ENCODE measurements around the gene BAG3.
"Not testable (repeated sequence)": the region's sequence is repeated elsewhere in the genome, so short reads cannot be mapped to it uniquely, and the experiment has no call there.

BAG3 gene

DNA sequence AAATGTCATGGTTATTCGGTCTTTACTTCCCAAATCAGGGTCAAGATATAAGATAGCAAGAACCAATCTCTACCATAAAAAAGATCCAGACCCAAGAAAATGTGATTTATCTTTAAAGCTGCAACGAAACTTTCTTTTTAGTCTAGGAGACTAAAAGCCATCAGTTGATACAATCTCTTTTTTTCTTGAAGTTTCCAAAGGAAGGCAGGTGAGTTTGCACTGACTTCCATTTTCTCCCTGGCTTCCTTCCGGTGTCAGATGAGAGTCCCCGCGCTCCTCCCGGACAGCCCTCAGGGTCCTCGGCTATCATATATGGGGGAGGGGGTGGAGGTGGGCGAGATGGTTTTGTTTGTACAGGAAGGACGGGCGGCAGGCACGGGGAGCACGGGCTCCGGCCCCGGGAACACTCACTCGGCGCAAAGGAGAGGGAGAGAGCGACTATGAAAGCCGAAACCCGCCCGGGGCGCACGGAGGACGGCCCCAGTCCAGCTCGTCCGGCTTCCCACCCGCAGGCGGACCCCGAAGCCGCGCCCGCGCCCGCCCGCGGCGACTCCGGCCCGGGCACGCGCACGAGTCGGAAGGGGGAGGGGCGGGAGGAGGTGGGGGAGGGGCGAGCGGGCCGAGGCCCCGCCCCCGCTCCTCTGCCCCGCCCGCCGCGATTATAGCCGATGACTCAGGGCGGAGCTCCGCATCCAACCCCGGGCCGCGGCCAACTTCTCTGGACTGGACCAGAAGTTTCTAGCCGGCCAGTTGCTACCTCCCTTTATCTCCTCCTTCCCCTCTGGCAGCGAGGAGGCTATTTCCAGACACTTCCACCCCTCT is at the start of gene BAG3:
TSS of gene BAG3 (plus strand) at position 689 of the 822 bp plus-strand sequence. CDS start 296 bp downstream, outside the sequence.
- DNase-seq (ENCODE audit: low spot score) = peak; percentile 90

DNA sequence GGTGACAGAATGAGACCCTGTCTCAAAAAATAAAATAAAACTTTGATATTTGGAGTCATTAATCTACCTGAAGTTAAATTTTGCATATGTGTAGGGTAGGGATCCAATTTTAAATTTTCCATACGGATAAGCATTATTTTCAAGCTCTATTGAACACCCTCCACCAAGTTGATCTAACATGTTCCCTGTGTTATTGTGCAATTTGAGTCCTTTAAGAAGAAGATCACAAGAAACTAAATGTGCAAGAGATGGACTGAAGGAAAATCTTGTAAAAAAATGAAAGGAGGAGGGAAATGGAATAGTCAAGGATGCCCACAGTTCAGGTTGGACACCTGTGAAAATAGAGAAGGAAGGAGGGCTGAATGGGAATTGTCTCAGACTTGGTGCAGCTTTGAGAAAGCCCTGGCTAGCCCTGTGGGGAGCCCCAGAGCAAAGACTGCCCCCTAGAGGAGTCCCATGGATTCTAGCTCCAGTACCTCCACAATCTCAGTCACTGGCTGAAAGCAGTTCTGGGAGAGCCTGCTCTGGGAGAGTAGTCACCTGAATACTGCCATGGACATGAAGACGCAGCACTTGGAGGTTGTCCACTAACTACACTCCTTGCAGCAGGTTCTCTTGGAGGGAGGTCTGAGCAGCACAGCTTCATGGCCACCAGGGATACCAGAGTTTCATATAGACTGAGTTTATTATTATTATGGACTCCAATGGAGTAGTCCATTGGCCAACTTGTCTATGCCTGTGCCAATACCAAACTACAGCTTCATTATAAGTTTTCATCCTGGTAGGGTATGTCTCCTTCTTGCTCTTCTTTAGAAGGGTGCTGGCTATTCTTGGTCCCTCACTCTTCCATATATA is 48.7 kb upstream of the BAG3 start:
- peak; percentile 48 for DNase-seq (ENCODE audit: low spot score)

DNA sequence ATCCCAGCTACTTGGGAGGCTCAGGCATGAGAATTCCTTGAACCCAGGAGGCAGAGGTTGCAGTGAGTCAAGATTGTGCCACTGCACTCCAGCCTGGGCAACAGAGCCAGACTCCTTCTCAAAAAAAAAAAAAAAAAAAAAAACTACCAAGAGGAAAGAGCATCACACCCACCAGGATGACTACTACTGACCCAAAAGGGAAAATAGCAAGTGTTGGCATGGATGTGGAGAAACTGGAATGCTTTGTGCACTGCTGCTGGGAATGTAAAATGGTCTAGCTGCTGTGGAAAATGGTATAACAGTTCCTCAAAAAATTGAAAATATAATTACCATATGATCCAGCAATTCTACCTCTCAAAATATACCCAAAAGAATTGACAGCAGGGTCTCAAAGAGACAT is 46.7 kb upstream of the BAG3 start:
- no peak for DNase-seq (ENCODE audit: low spot score)

DNA sequence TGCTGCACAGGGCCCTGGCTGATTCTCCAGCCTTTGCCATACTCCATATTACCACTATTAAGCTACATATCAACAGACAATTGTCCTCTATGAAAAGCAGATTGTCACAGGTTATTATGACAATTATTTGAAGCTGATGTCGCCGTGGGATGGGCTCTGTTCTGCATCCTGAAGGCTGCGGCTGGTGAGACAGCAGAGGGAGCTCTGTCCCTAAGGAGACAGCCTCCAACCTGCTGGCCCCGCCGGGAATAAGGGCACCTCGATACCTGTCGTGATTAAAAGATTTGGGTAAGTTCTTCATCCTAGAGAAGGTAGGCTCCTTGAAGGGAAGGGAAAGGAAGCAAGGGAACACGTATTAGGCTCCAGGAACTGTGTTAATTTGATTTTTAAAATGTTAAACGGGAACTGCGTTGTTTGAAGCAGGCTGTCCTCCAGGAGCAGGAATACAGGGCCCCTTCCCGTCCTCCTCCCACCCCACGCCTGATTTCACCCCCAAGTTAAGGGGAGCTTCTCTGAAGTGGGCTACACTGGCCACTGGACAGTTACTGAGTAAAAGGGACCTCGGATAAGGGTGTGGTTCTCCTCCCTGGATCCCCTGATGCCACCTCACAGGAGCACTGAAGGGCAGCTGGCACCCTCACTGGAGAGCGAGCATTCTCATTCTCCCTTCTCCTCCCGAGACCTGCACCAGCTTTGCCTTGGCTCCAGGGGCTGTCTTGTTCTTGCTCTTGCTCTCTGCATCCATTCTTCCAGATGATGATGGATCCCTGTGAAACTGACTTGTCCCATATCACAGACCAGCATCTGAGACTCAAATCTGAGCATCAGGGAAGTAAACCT is 42.6 kb upstream of the BAG3 start:
- DNase-seq (ENCODE audit: low spot score) = peak; percentile 70

DNA sequence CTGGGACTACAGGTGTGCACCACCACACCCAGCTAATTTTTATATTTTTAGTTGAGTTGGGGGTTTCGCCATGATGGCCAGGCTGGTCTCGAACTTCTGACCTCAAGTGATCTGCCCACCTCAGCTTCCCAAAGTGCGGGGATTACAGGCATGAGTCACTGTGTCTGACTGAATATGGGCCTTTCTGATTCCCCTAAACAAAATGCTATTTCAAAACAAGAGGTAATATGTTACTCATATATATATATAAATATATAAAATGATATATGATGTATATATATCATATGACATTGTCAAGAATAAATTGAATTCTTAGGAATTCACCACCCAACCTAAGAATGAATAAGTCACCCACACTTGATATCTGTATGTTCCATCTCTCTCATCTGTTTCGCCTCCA is 41.7 kb upstream of the BAG3 start:
- DNase-seq (ENCODE audit: low spot score) = no peak

DNA sequence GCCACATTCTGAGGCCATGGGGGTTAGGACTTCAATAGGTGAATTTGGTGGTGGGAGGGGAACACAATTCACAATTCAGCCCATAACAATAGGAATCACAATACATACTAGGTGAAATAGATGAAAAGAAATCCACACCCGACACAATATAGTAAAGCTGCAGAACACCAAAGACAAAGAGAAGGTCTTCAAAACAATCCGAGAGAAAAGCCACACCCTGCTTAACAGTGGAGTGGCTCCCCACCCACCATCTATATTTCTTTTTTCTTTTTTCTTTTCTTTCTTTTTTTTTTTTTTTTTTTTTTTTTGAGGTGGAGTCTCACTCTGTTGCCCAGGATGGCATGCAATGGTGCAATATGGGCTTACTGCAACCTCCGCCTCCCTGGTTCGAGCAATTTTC is 39.7 kb upstream of the BAG3 start:
- no peak for DNase-seq (ENCODE audit: low spot score)

DNA sequence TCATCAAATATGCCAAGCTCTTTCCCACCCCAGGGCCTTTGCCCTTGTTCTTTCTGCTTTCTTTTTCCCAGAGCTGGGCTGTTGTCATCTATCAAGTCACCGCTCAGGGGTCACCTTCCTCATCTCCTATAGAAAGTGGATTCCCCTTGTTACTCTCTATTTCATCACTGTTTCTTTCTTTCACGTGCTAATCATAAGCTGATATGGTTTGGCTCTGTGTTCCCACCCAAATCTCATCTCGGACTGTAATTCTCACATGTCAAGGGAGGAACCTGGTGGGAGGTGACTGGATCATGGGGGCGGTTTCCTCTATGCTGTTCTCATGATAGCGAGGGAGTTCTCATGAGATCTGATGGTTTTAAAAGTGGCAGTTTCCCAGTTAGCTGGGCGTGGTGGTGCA is 37.4 kb upstream of the BAG3 start:
- no peak for DNase-seq (ENCODE audit: low spot score)

DNA sequence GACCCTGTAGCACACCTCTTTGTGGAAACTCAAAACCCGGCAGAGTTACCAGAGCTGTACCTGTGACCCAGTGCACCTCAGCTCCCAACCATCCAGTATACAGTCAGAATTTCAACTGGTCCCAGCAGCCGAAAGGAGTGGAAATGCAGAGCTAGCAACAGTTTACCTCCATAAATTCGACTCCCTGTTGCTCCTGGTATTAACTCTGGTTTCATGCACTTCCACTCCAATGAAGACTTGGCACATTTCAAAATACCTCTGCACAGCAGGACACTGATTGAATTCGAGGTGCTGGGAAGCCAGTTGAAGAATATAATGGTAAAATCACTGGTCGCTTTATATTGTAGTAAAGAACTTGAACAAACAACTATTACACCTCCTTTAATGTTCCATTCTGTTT is 36.5 kb upstream of the BAG3 start:
- no peak for DNase-seq (ENCODE audit: low spot score)

DNA sequence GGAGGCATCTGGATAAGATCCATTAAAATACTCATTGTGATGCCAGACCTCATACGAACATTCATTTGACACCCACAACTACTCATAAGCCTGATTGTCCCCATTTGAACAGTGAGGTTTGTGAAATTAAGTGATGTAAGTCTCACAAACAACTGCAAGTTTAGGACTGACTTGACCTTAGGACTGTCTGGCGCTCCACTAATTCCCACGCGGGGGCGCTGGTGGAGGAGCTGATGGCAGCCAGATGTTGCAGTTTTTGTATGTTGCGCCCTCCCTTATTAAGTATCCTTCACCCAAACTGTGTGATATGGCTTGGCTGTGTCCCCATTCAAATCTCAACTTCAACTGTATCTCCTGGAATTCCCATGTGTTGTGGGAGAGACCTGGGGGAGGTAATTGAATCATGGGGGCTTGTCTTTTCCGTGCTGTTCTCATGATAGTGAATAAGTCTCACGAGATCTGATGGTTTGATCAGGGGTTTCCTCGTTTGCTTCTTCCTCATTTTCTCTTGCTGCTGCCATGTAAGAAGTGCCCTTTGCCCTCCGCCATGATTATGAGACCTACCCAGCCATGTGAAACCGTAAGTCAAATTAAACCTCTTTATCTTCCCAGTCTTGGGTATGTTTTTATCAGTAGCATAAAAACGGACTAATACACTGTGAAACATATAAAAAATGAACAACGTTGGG is 34.2 kb upstream of the BAG3 start:
- no peak for DNase-seq (ENCODE audit: low spot score)

DNA sequence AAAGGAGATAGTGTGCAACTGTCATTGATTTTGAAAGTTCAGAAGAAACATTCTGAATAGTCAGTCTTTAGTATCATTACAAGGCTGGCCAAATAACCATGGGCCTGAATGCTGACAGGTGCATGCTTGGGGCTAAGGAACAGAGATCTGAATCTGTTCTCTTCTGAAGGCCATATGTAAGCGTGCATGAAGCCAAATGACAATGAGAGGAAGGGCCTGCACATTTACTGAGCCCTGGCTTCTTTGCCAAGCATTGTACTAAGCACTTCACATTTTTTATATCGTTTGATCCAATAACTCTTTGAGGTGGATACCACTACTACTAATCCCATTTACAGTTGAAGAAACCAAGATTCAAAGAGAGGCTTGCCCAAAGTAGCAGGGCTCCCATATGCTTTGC is 32.0 kb upstream of the BAG3 start:
- DNase-seq (ENCODE audit: low spot score) = no peak

DNA sequence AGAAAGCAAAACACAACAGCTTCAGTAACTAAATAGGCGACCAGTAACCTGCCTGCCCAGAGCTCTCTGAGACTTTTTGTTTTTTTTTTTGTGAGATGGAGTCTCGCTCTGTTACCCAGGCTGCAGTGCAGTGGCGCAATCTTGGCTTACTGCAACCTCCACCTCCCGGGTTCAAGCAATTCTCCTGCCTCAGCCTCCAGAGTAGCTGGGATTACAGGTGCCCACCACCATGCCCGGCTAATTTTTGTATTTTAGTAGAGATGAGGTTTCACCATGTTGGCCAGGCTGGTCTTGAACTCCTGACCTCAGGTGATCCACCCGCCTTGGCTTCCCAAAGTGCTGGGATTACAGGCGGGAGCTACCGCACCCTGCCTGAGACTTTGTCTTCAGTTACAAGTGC is 31.4 kb upstream of the BAG3 start:
- DNase-seq (ENCODE audit: low spot score) = not testable (repeated sequence)

DNA sequence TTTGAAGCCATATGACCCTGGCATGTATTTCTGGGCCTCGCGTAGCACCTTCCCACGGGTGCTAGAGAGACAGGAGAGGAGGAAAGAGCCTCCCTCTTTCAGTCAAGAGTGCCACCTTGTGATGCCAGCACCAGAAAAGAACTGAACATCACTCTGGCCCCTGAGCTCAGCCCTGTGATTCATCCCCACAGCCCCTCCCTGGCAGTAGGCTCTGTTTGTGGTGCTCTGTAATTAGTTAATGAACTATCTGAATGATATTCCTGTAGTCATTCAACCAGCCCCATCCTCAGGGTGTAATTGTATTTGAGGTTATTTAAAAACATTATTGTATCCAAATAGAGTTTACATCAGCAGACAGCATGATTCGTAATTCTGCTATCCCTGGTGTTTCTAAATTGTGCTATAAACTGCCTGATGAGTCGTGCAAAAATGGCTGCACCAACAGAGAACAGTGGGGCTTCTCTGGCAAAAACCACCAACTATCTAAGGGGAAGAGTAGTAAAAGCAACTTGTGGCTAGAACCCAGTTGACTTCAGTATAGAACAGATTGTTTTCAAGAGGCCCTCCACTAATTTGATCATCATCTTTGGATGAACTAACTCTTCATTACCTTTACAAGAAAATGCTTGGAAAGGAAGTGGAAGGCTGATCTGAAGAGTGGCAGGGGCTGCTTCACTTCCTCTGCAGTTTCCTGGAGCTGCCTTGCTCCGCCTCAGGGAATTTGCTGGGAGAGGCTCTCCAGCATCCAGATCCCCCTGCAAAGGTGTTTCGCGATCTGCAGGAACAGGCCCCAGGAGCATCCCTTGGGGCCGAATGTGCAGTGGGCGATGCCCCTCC is 30.7 kb upstream of the BAG3 start:
- no peak for DNase-seq (ENCODE audit: low spot score)

DNA sequence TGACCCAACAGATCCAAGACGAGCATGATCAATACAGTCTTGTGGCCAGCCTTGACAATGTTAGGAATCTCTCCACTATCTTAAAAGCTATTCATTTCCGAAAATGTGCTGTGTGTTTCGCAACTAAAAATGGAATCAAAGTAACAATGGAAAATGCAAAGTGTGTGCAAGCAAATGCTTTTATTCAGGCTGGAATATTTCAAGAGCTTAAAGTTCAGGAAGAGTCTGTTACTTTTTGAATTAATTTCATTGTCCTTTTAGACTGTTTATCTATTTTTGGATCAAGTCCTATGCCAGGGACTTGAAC is 30.1 kb upstream of the BAG3 start:
- no peak for DNase-seq (ENCODE audit: low spot score)

DNA sequence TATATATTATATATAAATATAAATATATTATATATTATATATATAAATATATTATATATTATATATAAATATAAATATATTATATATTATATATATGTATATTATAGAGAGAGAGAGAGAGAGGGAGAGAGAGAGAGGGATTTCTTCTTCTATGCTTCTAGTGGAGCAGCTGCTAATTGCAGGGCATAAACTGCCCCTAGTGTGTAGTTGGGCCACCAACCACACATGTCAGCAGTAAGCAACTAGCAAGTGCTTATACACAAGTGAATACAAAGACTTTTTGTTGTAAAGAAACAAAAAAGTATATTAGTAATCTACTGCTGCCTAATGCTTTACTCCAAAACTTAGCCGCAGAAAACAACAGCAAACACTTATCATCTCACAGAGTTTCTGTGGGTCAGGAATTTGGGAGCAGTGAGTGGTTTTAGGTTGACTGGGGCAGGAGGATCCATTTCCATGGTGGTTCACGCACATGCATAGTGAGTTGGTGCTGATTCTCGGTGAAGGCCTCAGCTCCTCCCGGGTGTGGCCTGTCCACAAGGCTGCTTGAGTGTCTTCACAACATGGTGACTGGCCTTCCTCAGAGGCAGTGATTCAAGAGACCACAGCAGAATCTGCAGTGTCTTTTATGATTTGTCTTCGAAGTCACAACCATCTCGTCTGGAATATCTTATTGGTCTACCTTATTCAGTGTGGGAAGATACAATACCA is 25.5 kb upstream of the BAG3 start:
- no peak for DNase-seq (ENCODE audit: low spot score)

DNA sequence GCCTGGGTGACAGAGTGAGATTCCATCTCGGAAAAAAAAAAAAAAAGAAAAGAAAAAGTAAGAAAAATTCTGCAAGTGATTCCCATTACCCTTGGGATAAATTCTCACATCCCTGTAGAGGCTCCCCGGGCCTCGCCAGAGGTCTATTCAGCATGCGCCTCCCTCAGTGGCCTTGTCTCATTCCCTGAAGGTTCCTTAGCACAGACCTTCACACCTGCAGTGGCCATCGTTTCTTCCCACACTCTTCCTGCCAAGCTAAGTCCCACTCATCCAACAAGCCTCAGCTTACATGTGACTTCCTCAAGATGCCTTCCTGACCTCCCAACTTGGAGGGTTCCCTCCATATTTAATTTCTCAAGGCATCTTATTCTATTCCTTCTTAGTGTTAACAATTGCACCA is 20.9 kb upstream of the BAG3 start:
- no peak for DNase-seq (ENCODE audit: low spot score)

DNA sequence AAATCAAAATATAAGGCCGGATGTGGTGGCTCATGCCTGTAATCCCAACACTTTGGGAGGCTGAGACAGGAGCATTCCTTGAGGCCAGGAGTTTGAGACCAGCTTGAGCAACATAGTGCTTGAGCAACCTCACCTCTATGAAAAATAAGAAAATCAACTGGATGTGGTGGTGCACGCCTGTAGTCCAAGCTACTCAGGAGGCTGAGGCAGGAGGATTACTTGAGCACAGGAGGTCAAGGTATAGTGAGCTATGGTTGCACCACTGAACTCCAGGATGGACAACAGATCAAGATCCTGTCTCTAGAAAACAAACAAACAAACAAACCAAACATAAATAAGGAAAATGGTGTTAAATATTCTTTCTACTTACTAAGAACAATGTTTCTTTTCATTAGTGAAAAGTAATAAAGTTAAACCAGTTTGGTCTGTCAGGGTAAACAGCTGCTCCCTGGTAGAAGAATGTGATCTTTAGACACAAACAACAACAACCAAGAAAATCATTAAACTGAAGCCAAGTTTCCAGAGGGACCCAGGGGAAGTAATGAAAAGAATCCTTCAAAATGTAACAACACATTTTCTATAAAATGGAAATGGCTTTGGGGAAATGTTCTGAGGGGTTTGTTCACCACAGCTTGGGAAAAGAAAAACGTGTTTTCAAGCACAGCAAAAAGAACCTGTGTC is 17.5 kb upstream of the BAG3 start:
- no peak for DNase-seq (ENCODE audit: low spot score)

DNA sequence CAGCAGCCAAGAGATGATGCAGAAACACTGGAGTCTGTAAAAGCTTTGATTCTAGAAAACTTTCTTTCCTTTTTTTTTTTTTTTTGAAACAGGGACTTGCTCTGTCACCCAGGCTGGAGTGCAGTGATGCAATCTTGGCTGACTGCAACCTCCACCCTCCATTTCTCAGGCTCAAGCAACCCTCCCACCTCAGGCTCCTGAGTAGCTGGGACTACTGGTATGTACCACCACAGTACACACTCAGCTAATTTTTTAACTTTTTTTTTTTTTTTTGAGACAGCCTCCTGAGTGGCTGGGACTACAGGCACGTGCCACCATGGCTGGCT is 17.0 kb upstream of the BAG3 start:
- DNase-seq (ENCODE audit: low spot score) = no peak

DNA sequence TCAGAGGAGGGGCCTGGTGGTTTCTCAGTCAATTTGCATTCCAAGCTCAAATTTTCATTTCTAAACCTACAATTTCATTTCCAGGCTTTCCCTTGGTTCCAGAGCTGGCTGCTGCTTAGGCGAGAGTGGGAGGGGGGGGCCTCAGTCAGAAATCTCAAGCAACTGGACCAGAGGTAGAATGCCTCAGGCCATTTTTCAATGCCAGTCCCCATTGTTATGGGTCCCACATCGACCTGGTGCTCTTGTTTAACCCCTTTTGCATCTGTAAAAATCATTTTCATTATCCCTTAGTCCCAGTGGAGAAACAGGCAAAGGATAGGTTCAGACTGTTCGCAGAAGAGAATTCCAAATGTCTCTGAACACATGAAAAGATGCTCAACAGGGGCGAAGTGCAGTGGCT is 13.5 kb upstream of the BAG3 start:
- no peak for DNase-seq (ENCODE audit: low spot score)

DNA sequence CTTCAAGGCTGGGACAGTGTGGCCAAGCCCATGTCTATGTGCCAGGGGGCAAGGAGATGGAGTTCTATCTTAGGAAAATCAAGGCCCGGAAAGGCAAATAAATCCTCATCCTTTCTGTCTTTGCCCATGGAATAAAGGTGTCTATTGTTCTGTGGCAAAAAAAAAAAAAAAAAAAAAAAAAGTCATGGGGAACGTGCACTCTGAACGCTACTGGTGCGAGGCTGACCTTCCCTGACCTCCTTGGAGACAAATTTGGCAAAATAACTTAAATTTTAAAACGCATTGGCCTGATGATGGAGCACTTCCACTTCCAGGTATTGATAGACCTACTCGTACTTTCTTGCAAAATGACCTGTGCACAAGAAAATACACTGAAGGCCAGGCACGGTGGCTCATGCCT is 12.2 kb upstream of the BAG3 start:
- no peak for DNase-seq (ENCODE audit: low spot score)

DNA sequence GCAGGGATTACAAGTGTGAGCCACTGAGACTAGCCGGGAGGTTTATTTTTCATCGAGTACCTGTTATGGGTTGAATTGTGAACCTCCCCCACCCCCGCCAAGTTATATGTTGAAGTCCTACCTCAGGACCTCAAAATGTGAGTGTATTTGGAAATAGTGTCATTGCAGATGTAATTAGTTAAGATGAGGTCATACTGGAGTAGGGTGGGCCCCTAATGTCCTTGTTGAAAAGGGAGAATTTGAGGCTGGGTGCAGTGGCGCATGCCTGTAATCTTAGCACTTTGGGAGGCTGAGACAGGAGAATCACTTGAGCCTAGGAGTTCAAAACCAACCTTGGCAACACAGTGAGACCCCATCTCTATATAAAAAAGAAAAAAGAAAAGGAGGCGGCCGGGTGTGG is 10.8 kb upstream of the BAG3 start:
- DNase-seq (ENCODE audit: low spot score) = no peak
